ENCODE measurements around the gene ATP6V0E1.

ATP6V0E1 gene

DNA sequence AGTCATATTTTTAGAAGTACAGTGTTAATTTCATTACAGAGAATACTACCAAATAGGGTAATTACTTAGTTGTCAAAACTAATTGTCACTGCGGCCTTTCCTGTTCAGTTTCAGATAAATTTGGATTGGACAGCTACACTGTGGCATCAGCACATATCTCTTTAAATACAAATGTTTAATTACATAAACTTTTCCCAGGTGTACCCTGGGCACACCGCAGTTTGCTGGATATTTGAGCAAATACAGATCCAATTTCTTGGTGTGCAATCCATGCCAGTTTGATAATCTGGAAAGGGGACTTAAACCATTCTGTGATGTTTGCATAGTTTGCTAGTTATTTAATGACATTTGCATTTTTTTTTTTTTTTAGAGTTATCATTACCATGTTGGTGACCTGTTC, 10.8 kb downstream of the ATP6V0E1 start:
- no peak overlapping the region for H3K9ac ChIP-seq
- H3K4me1 ChIP-seq (ENCODE audit: low read depth, poor library complexity, severe bottlenecking), result no peaks in the 10 kb centered on the region
- H4K20me1 ChIP-seq (ENCODE audit: insufficient read depth), result no peaks in the 10 kb centered on the region
- H2AFZ ChIP-seq (ENCODE audit: low read depth), result no peak overlapping the region
- H3K27ac ChIP-seq, result no peak overlapping the region
- H3K4me3 ChIP-seq (IDR thresholded peaks at IDR 0.05; ENCODE audit: insufficient read depth, low read depth, low read length), result no peak overlapping the region
- H3K36me3 ChIP-seq (ENCODE audit: insufficient read depth), result no peaks in the 10 kb centered on the region
- peaks cover 39% of the 10 kb centered on the region for H3K79me2 ChIP-seq (ENCODE audit: insufficient read depth, low read depth)
- no peak overlapping the region for H3K4me2 ChIP-seq
- no peaks in the 10 kb centered on the region for H3K27me3 ChIP-seq (ENCODE audit: insufficient read depth, low read depth)
- TF ChIP-seq, protein P1, sequence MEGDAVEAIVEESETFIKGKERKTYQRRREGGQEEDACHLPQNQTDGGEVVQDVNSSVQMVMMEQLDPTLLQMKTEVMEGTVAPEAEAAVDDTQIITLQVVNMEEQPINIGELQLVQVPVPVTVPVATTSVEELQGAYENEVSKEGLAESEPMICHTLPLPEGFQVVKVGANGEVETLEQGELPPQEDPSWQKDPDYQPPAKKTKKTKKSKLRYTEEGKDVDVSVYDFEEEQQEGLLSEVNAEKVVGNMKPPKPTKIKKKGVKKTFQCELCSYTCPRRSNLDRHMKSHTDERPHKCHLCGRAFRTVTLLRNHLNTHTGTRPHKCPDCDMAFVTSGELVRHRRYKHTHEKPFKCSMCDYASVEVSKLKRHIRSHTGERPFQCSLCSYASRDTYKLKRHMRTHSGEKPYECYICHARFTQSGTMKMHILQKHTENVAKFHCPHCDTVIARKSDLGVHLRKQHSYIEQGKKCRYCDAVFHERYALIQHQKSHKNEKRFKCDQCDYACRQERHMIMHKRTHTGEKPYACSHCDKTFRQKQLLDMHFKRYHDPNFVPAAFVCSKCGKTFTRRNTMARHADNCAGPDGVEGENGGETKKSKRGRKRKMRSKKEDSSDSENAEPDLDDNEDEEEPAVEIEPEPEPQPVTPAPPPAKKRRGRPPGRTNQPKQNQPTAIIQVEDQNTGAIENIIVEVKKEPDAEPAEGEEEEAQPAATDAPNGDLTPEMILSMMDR (conservative IDR thresholded peaks at IDR 0.05; ENCODE audit: low read depth, low read length), result no peak

DNA sequence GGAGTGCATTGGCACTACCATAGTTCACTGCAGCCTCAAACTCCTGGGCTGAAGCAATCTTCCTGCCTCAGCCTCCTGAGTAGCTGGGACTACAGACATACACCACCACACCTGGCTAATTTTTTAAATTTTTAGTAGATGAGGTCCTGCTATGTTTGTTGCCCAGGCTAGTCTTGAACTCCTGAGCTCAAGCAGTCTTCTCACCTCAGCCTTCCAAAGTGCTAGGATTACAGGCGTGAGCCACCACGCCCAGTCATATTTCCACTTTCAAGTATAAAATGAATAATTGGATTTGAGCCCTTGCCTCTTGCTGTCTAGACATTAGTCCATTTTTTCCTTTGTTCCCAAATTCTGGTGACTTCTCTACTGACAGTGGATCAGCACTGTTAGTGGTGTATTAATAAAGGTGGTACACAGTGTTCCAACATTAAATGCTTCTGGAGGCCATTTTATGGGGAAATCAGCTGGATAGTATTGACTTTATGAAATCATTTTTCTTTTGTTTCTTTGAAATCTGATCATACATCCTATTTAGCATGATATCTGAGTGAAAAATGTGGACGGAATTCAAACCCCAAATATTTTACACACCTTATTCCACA, 15.9 kb downstream of the ATP6V0E1 start:
- TF ChIP-seq, protein P1 (conservative IDR thresholded peaks at IDR 0.05; ENCODE audit: low read depth, low read length), result no peak
- no peak overlapping the region for H3K27ac ChIP-seq
- H3K79me2 ChIP-seq (ENCODE audit: insufficient read depth, low read depth), result peaks cover 52% of the 10 kb centered on the region
- no peak overlapping the region for H3K9ac ChIP-seq
- no peaks in the 10 kb centered on the region for H3K36me3 ChIP-seq (ENCODE audit: insufficient read depth)
- no peaks in the 10 kb centered on the region for H3K4me1 ChIP-seq (ENCODE audit: low read depth, poor library complexity, severe bottlenecking)
- peaks cover 10% of the 10 kb centered on the region; the same call in 1 of the 2 replicates for H4K20me1 ChIP-seq (ENCODE audit: insufficient read depth)
- H3K4me2 ChIP-seq, result no peak overlapping the region
- no peaks in the 10 kb centered on the region for H3K27me3 ChIP-seq (ENCODE audit: insufficient read depth, low read depth)
- no peak overlapping the region for H2AFZ ChIP-seq (ENCODE audit: low read depth)
- H3K4me3 ChIP-seq (IDR thresholded peaks at IDR 0.05; ENCODE audit: insufficient read depth, low read depth, low read length), result no peak overlapping the region

DNA sequence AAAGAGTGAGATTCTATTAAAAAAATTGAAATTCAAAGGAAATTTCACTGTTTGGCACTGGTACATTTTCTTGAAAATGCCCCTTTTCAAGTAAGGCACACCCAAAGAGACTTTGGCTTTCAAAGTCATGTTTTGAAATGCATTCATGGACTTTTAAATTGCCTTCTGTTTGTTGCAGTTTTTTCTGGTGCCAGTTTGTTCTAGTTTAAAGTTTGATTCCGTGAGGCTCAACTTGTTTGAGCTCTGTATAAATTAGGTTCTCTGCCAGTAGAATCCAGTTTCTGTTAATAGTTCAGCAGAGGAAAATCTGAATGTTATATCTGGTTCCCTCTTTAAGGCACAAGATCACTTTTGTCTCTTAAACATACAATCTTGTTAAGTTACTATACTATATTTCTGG, 16.4 kb downstream of the ATP6V0E1 start:
- no peak overlapping the region for H3K27ac ChIP-seq
- H3K27me3 ChIP-seq (ENCODE audit: insufficient read depth, low read depth), result no peaks in the 10 kb centered on the region
- H2AFZ ChIP-seq (ENCODE audit: low read depth), result no peak overlapping the region
- no peaks in the 10 kb centered on the region for H3K36me3 ChIP-seq (ENCODE audit: insufficient read depth)
- no peak overlapping the region for H3K4me3 ChIP-seq (IDR thresholded peaks at IDR 0.05; ENCODE audit: insufficient read depth, low read depth, low read length)
- TF ChIP-seq, protein P1 (conservative IDR thresholded peaks at IDR 0.05; ENCODE audit: low read depth, low read length), result no peak
- H3K4me2 ChIP-seq, result no peak overlapping the region
- H3K9ac ChIP-seq, result no peak overlapping the region
- H4K20me1 ChIP-seq (ENCODE audit: insufficient read depth), result peaks cover 10% of the 10 kb centered on the region; the same call in 1 of the 2 replicates
- H3K79me2 ChIP-seq (ENCODE audit: insufficient read depth, low read depth), result peaks cover 56% of the 10 kb centered on the region
- H3K4me1 ChIP-seq (ENCODE audit: low read depth, poor library complexity, severe bottlenecking), result no peaks in the 10 kb centered on the region

DNA sequence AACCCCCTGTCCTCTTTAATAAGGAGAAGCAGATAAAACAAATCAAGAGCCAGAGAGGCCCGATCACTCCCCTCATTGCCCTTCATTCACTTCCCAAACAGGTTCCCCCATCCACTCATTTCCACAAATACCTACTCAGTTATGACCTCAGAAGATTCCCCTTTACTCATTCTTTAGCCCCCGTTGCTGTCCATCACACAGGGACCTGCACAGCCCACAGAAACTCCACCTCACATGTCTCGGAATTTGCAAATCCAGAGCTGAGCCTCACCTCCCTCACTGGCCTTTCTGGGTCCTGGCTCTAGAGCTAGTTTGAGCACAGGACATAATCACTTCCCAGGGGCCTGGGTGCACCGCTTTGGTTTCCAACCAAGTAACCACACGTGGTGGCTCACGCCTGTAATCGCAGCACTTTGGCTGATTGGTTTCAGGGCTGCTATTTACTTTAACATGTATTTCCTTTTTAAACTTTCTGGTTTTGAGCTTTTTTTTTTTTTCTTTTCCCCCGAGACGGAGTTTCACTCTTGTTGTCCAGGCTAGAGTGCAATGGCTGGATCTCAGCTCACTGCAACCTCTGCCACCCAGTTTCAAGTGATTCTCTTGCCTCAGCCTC, 17.8 kb downstream of the ATP6V0E1 start:
- Histone ChIP-seq H3K4me1 (ENCODE audit: low read depth, poor library complexity, severe bottlenecking) (no peaks in the 10 kb centered on the region), H3K27ac (no peak overlapping the region), H4K20me1 (ENCODE audit: insufficient read depth) (peaks cover 10% of the 10 kb centered on the region; the same call in 1 of the 2 replicates), H3K4me2 (no peak overlapping the region), H3K4me3 (IDR thresholded peaks at IDR 0.05; ENCODE audit: insufficient read depth, low read depth, low read length) (no peak overlapping the region), H2AFZ (ENCODE audit: low read depth) (no peak overlapping the region), H3K9ac (no peak overlapping the region), H3K36me3 (ENCODE audit: insufficient read depth) (no peaks in the 10 kb centered on the region), H3K27me3 (ENCODE audit: insufficient read depth, low read depth) (no peaks in the 10 kb centered on the region), H3K79me2 (ENCODE audit: insufficient read depth, low read depth) (peaks cover 69% of the 10 kb centered on the region)
- TF ChIP-seq, protein P1 (conservative IDR thresholded peaks at IDR 0.05; ENCODE audit: low read depth, low read length), result no peak

Data from KMS-11 (cell line).